ENCODE results near the gene HACD4.

DNA sequence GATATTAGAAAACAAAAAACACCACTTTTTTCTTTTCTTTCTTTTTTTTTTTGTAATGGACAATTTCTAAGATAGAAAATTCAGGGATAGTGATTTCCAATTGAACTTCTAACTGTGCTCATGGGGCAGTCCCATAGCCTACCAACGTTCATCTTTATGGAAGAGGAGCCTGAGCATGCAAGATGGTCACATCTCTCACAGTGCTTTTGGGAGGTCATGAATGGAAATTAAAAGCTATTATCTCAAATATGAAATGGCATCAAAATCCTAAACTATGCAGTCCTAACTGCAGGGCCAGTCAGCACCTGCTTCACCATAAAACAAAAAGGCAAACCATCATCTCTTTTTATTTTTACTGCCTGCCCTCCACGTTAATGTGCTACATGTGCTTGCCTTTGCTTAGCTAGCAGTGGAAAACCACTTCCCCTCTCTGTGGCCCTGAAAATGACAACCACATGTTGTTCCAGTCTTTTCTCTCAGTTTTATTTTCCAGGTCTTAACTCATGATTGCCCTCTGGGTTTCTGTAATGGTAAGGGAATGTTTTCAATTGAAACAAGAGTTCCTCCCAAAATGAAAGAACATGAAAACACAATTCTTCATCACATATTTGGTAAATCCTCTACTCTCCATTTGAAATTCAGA, 29.6 kb upstream of the HACD4 start:
- TF ChIP-seq, protein P1, sequence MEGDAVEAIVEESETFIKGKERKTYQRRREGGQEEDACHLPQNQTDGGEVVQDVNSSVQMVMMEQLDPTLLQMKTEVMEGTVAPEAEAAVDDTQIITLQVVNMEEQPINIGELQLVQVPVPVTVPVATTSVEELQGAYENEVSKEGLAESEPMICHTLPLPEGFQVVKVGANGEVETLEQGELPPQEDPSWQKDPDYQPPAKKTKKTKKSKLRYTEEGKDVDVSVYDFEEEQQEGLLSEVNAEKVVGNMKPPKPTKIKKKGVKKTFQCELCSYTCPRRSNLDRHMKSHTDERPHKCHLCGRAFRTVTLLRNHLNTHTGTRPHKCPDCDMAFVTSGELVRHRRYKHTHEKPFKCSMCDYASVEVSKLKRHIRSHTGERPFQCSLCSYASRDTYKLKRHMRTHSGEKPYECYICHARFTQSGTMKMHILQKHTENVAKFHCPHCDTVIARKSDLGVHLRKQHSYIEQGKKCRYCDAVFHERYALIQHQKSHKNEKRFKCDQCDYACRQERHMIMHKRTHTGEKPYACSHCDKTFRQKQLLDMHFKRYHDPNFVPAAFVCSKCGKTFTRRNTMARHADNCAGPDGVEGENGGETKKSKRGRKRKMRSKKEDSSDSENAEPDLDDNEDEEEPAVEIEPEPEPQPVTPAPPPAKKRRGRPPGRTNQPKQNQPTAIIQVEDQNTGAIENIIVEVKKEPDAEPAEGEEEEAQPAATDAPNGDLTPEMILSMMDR (IDR thresholded peaks at IDR 0.05; ENCODE audit: poor library complexity): no peak
- TF ChIP-seq EZH2 (IDR thresholded peaks at IDR 0.05; ENCODE audit: borderline replicate concordance) (no peak), EZH2phosphoT487 (IDR thresholded peaks at IDR 0.05; ENCODE audit: low read depth, severe bottlenecking, unreplicated experiment) (no peak)

Data from hepatocyte (in vitro differentiated cells).